Stimulated activated naive CD8-positive, alpha-beta T cell treated with anti-CD3 and anti-CD28 coated beads, Interleukin-15, Interleukin-2, amounts not matched to agents 100 ng/mL and 50 ng/mL, for 24 hours (primary cell): ENCODE data around the gene LRCOL1.

Experiments
- H3K27ac Mint-ChIP-seq: one replicate; pipeline ENCODE4 v1.8.0; 2021; ENCODE audit warnings: mild to moderate bottlenecking, mixed read lengths
- H3K27me3 Mint-ChIP-seq: one replicate; pipeline ENCODE4 v1.8.0; 2021; ENCODE audit warnings: mixed read lengths
- H3K36me3 Mint-ChIP-seq: one replicate; pipeline ENCODE4 v1.8.0; 2021; ENCODE audit warnings: low read depth, mixed read lengths
- H3K4me1 Mint-ChIP-seq: one replicate; pipeline ENCODE4 v1.8.0; 2021; ENCODE audit warnings: low read depth, mixed read lengths
- H3K4me3 Mint-ChIP-seq: one replicate; pipeline ENCODE4 v1.8.0; 2021; ENCODE audit warnings: mild to moderate bottlenecking, mixed read lengths
- H3K9me3 Mint-ChIP-seq: one replicate; pipeline ENCODE4 v1.8.0; 2021; ENCODE audit warnings: mixed read lengths

LRCOL1 gene

DNA sequence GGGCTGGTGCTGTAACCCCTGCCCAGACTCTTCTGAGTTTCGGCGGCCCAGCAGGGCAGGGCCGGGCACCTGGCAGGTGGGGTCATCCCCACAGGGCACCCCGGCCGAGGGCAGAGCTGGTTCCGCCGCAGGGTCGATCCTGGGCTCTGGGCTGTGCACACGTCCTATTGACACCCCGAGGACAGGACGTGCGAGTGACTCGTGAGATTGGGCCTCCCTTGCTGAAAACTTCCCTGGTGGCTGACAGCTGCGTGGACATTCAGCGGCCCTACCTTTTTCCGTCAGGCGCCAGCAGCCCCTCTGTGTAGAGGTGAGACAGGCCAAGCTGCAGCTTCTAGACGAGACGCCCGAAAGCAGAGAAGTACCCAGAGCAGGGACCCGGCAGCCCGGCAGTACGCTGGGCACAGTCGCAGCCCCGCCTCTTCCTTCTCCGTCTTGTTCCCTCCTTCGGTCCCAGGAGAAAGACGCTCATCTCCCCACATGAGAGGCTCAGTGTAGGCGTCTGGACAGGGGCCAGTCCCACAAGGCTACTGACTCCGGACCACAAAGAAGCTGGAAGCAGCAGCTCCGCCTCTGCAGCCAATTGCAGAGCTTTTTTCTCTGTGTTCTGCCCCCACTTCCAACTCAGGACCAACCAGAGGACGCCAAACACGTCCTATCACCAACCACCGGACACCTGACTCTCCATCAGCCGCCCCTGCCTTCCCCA lies at the start of gene LRCOL1:
Gene LRCOL1, minus strand, starts transcription at position 532 of the 709 bp plus-strand sequence. CDS start 4,331 bp downstream, outside the sequence.
- H3K9me3 Mint-ChIP-seq = no peaks in the 10 kb centered on the region
- peaks cover 18% of the 10 kb centered on the region for H3K4me1 Mint-ChIP-seq
- no peak within 1 kb of the TSS for H3K27ac Mint-ChIP-seq
- H3K4me3 Mint-ChIP-seq = no peak within 1 kb of the TSS
- peaks cover 56% of the 10 kb centered on the region for H3K27me3 Mint-ChIP-seq
- H3K36me3 Mint-ChIP-seq = peaks cover 4% of the 10 kb centered on the region

DNA sequence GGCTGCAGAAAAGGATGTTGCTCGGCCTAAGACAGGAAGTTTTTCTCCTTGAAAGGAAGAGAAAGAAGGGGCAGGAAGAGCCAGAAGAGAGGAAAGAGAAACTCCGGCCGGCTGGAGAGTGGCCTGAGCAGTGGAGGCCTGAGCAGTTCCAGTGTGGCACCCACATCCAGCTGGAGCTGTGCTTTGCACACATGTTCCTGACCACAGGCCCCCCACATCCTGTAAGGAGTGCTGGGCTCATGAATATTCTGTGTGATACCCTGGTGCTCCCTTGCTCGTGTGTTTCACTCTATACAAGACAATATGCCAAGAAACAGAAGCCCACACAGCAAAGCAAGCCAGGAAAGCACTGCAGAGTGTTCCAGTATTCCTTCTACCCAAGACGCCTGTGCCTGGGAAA lies 49.7 kb upstream of the LRCOL1 start:
- Mint-ChIP-seq H3K36me3 (peaks cover 80% of the 10 kb centered on the region), H3K27ac (no peak overlapping the region)

GRCh38 chr12:132659146-132659545 lies 48.8 kb upstream of the LRCOL1 start:
- no peak overlapping the region for H3K4me3 Mint-ChIP-seq
- peaks cover 82% of the 10 kb centered on the region for H3K36me3 Mint-ChIP-seq
- no peaks in the 10 kb centered on the region for H3K27me3 Mint-ChIP-seq
- H3K4me1 Mint-ChIP-seq = no peaks in the 10 kb centered on the region
- H3K27ac Mint-ChIP-seq = no peak overlapping the region
- H3K9me3 Mint-ChIP-seq = no peaks in the 10 kb centered on the region

More for the DNA sequence above, 49.7 kb upstream of the LRCOL1 start:
- Mint-ChIP-seq H3K4me3 (no peak overlapping the region), H3K9me3 (no peaks in the 10 kb centered on the region), H3K27me3 (no peaks in the 10 kb centered on the region), H3K4me1 (no peaks in the 10 kb centered on the region)

GRCh38 chr12:132658149-132658894 lies 47.9 kb upstream of the LRCOL1 start:
- H3K4me1 Mint-ChIP-seq = no peaks in the 10 kb centered on the region
- H3K27ac Mint-ChIP-seq = no peak overlapping the region
- peaks cover 83% of the 10 kb centered on the region for H3K36me3 Mint-ChIP-seq
- H3K9me3 Mint-ChIP-seq = no peaks in the 10 kb centered on the region
- no peak overlapping the region for H3K4me3 Mint-ChIP-seq
- no peaks in the 10 kb centered on the region for H3K27me3 Mint-ChIP-seq

- H3K27ac Mint-ChIP-seq = no peak overlapping the region
These were observed 46.8 kb upstream of the LRCOL1 start for GRCh38 chr12:132657004-132657727.

GRCh38 chr12:132653567-132654290 lies 43.3 kb upstream of the LRCOL1 start:
- no peaks in the 10 kb centered on the region for H3K4me1 Mint-ChIP-seq
- no peaks in the 10 kb centered on the region for H3K9me3 Mint-ChIP-seq
- H3K27ac Mint-ChIP-seq = no peak overlapping the region
- no peaks in the 10 kb centered on the region for H3K27me3 Mint-ChIP-seq
- peaks cover 73% of the 10 kb centered on the region for H3K36me3 Mint-ChIP-seq
- H3K4me3 Mint-ChIP-seq = no peak overlapping the region

More at GRCh38 chr12:132657004-132657727, 46.8 kb upstream of the LRCOL1 start:
- H3K27me3 Mint-ChIP-seq = no peaks in the 10 kb centered on the region
- peaks cover 82% of the 10 kb centered on the region for H3K36me3 Mint-ChIP-seq
- H3K9me3 Mint-ChIP-seq = no peaks in the 10 kb centered on the region
- H3K4me3 Mint-ChIP-seq = no peak overlapping the region
- H3K4me1 Mint-ChIP-seq = no peaks in the 10 kb centered on the region

- Mint-ChIP-seq H3K9me3 (no peaks in the 10 kb centered on the region), H3K4me3 (no peak overlapping the region), H3K36me3 (peaks cover 64% of the 10 kb centered on the region), H3K4me1 (peaks cover 3% of the 10 kb centered on the region), H3K27ac (no peak overlapping the region), H3K27me3 (no peaks in the 10 kb centered on the region)
These were observed 41.2 kb upstream of the LRCOL1 start for GRCh38 chr12:132651444-132652100.

GRCh38 chr12:132649226-132649945 lies 39.0 kb upstream of the LRCOL1 start:
- no peak overlapping the region for H3K27ac Mint-ChIP-seq
- H3K4me1 Mint-ChIP-seq = peaks cover 3% of the 10 kb centered on the region
- peaks cover 61% of the 10 kb centered on the region for H3K36me3 Mint-ChIP-seq
- H3K9me3 Mint-ChIP-seq = no peaks in the 10 kb centered on the region
- H3K4me3 Mint-ChIP-seq = no peak overlapping the region
- H3K27me3 Mint-ChIP-seq = no peaks in the 10 kb centered on the region

DNA sequence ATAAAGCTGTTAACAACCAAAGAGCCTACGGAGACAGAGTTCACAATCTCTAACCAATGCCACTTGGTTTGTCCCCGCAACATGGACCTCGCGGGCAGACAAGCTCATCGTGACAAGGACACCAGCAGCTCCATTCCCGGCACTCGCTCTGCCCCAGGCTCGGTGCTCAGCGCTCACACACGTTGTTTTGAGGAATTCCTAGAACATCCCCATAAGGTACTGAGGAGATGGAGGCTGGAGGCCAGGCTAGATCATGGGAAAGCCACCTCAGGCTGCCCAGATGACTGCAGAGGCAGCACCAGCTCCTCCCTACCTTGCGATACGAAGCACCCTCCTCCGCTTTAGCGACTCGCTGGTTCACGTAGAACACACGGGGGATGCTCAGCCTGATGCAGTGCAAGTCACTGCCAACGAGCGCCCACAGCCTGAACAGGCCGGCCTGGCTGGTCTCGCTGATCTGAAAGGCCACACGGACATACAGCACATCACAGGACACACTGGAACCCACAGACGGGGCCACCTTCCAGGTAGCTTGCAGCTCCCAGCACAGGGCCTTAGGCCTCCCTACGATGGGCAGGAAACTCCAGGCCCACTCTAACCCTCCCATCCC lies 38.3 kb upstream of the LRCOL1 start:
- Mint-ChIP-seq H3K4me1 (peaks cover 3% of the 10 kb centered on the region), H3K36me3 (peaks cover 59% of the 10 kb centered on the region), H3K9me3 (no peaks in the 10 kb centered on the region), H3K27ac (no peak overlapping the region), H3K27me3 (no peaks in the 10 kb centered on the region), H3K4me3 (no peak overlapping the region)

- Mint-ChIP-seq H3K4me3 (no peak overlapping the region), H3K36me3 (peaks cover 62% of the 10 kb centered on the region), H3K9me3 (no peaks in the 10 kb centered on the region), H3K27me3 (no peaks in the 10 kb centered on the region), H3K4me1 (peaks cover 3% of the 10 kb centered on the region), H3K27ac (no peak overlapping the region)
These were observed 37.5 kb upstream of the LRCOL1 start for GRCh38 chr12:132647858-132648257.

GRCh38 chr12:132646850-132647249 lies 36.5 kb upstream of the LRCOL1 start:
- H3K4me1 Mint-ChIP-seq = peaks cover 3% of the 10 kb centered on the region
- no peak overlapping the region for H3K4me3 Mint-ChIP-seq
- H3K27ac Mint-ChIP-seq = no peak overlapping the region
- H3K9me3 Mint-ChIP-seq = no peaks in the 10 kb centered on the region
- no peaks in the 10 kb centered on the region for H3K27me3 Mint-ChIP-seq
- peaks cover 62% of the 10 kb centered on the region for H3K36me3 Mint-ChIP-seq

DNA sequence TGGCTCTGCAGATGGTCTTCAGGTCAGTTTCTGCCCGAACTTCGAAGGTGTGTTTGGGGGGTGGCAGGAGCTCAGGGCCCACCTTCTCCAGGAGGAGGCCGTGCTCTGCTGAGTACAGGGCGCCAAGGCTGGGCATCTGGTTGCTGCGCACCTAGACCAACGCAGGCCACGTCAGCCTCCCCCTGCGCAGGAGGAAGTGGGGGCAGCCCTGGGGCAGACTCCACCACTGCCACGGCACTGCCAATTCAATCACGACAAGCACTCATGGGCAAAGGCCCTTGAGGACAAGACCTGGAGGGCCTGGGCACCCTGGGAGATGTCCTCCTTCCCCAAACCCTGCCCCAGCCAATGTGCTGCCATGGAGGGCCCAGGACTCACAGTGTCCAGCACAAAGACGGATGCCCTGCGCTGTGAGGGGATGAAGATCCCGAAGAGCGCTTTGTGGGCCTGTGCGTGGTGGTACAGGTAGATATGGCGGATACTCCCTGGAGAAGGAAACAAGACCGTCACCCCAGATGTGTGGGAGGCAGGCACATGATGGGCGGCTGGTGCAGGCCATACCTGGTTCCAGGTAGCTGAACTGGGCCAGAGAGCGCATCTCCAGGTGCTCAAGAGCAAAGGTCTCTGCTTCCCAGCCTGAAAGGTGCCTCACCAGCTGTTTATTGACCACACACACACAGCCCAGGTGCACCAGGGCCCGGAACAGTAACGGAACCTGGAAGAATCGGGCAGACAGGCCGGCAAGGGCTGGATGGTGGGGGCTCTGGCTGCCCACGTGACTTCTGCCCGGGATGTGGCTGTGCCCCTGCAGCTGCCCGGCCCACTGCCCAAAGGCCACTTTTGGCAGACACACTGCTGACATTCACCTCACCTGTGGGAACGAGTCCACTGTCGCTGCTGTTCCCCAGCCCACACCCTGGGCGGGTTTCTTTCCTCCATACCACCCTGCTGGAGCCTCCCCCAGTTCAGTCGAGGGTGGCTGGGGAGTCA lies 32.8 kb upstream of the LRCOL1 start:
- Mint-ChIP-seq H3K4me1 (peaks cover 3% of the 10 kb centered on the region), H3K27me3 (no peaks in the 10 kb centered on the region), H3K36me3 (peaks cover 74% of the 10 kb centered on the region), H3K9me3 (no peaks in the 10 kb centered on the region), H3K4me3 (no peak overlapping the region), H3K27ac (no peak overlapping the region)
